ENCODE data around the gene GH1.
A peak's percentile ranks its signal among the peaks of the same experiment; 100 is the strongest.

GRCh38 chr17:63943745-63944144 lies 25.1 kb upstream of the GH1 start:
- peak in 1 of 5 experiments; percentile 8 for TF ChIP-seq CTCF (IDR thresholded peaks at IDR 0.05)
- no peak for TF ChIP-seq POLR2A (IDR thresholded peaks at IDR 0.05)

Data from tibial nerve (tissue), 3 donors.